Activated T-cell treated with anti-CD3 and anti-CD28 coated beads, Interleukin-2, amount 50 U/mL, for 48 hours (primary cell): Measurements from ENCODE around the gene PGAP3.

Source experiments
- DNase-seq, 2 experiments: peaks; one replicate each; pipeline ENCODE4 v3.0.0-alpha.2; 2020

Gene PGAP3

GRCh38 chr17:39636587-39636926 lies 51.3 kb downstream of the PGAP3 start:
- no peak for DNase-seq

GRCh38 chr17:39635614-39636176 lies 52.2 kb downstream of the PGAP3 start:
- no peak for DNase-seq

- DNase-seq = peak in 1 of 2 experiments; percentile 43
These were observed 53.4 kb downstream of the PGAP3 start for GRCh38 chr17:39634384-39634871.

- no peak for DNase-seq
These were observed 54.2 kb downstream of the PGAP3 start for GRCh38 chr17:39633570-39634183.

- no peak for DNase-seq
These were observed 55.5 kb downstream of the PGAP3 start for GRCh38 chr17:39632153-39632941.

GRCh38 chr17:39631403-39631802 lies 56.5 kb downstream of the PGAP3 start:
- no peak for DNase-seq

- DNase-seq = no peak
These were observed 58.0 kb downstream of the PGAP3 start for GRCh38 chr17:39629898-39630297.

GRCh38 chr17:39629494-39629880 lies 58.4 kb downstream of the PGAP3 start:
- DNase-seq = no peak

GRCh38 chr17:39628655-39629493 lies 59.0 kb downstream of the PGAP3 start:
- DNase-seq = no peak

GRCh38 chr17:39627712-39628516 lies 59.9 kb downstream of the PGAP3 start:
- no peak for DNase-seq

- no peak for DNase-seq
These were observed 60.7 kb downstream of the PGAP3 start for GRCh38 chr17:39627047-39627711.

GRCh38 chr17:39626171-39627046 lies 61.4 kb downstream of the PGAP3 start, which contains the start of gene PPP1R1B:
Gene PPP1R1B, plus strand, starts transcription at chr17:39626952. Its CDS starts 441 bp downstream, at chr17:39627393.
- DNase-seq = peak; percentile 43 to 44

GRCh38 chr17:39625198-39625785 lies 62.6 kb downstream of the PGAP3 start:
- DNase-seq = no peak

- DNase-seq = no peak
These were observed 63.5 kb downstream of the PGAP3 start for GRCh38 chr17:39624313-39624712.

GRCh38 chr17:39623356-39623950 lies 64.4 kb downstream of the PGAP3 start:
- peak; percentile 95 to 96 for DNase-seq

GRCh38 chr17:39622380-39623006 lies 65.4 kb downstream of the PGAP3 start:
- peak; percentile 69 to 70 for DNase-seq

GRCh38 chr17:39621523-39622379 lies 66.1 kb downstream of the PGAP3 start:
- DNase-seq = peak; percentile 97 to 99
